COLO668 (cell line): Measurements from ENCODE around the gene APOBR.
"Not testable (repeated sequence)": the region's sequence is repeated elsewhere in the genome, so short reads cannot be mapped to it uniquely, and the experiment has no call there.

Source experiments
- DNase-seq: peaks from one replicate; lab custom pipeline; 2025; ENCODE audit not compliant: unreplicated experiment; lab: John Stamatoyannopoulos, UW

APOBR gene

DNA sequence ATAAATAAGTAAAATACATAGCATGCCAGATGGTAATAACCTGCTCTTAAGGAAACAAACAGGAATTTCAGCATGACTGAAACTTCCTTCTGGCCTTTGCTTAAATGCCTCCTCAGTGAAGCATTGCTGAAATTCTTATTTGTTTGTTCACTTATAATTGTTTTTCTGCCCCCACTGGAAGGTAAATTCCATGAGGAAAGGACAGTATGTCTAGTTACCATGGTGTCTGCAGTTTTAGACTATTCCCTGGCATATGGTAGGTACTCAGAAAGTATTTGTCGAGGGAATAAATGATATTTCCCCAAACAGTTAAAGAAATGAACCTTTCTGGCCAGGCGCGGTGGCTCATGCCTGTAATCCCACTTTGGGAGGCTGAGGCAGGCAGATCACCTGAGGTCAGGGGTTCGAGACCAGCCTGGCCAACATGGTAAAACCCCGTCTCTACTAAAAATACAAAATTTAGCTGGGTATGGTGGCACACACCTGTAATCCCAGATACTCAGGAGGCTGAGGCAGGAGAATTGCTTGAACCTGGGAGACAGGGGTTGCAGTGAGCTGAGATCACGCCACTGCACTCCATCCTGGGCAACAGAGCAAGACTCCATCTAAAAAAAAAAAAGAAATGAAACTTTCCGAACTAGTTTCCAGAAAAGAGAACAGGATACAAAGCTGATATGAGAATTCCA is 32.8 kb downstream of the APOBR start:
- DNase-seq = not testable (repeated sequence)

DNA sequence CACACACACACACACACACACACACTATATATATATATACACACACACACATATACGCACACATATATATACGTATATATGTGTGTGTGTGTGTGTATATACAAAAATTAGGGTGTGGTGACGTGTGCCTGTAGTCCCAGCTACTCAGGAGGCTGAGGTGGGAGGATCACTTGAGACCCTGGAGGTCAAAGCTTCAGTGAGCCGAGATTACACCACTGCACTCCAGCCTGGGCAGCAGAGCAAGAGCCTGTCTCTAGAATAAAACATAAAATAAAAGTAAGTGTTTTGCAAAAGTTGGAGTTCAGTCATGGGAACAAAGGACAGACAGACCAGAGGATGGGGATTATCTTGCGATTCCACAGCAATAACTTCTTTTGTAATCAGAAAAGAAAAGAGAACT is 33.5 kb downstream of the APOBR start:
- DNase-seq = no peak

DNA sequence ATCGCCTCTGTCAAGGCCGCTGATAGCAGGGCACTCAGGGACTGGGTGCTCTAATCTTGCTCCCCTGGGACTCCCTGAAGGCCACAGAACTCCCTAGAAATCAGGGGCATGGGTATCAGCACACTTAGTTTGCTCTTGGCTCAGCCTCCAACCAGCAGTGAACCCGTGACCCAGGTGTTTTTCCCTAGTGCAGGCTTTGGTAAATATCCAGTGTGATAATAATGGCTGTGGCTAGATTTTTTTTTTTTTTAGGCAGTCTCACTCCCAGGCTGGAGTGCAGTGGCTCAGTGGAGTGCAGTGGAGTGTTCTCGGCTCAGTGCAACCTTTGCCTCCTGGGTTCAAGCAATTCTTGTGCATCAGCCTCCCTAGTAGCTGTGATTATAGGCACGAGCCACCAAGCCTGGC is 34.0 kb downstream of the APOBR start:
- DNase-seq = no peak

DNA sequence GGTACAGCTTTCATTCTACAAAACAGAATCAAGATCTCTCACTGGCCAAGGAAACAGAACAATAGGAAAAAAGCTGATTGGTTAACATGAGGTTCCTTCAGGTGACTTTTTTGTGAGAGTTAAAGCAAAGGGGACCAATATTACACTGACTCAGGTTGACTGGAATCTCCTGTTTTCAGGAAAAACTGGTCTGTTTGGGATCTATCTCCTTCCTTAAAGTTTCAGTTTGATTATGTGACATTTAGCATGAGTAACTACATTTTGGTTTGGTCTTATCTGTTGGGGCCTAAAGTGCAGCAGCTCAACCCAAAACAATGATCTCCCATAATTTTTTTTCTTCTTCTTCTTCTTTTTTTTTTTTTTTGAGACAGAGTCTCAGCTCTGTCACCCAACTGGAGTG is 34.7 kb downstream of the APOBR start:
- no peak for DNase-seq

DNA sequence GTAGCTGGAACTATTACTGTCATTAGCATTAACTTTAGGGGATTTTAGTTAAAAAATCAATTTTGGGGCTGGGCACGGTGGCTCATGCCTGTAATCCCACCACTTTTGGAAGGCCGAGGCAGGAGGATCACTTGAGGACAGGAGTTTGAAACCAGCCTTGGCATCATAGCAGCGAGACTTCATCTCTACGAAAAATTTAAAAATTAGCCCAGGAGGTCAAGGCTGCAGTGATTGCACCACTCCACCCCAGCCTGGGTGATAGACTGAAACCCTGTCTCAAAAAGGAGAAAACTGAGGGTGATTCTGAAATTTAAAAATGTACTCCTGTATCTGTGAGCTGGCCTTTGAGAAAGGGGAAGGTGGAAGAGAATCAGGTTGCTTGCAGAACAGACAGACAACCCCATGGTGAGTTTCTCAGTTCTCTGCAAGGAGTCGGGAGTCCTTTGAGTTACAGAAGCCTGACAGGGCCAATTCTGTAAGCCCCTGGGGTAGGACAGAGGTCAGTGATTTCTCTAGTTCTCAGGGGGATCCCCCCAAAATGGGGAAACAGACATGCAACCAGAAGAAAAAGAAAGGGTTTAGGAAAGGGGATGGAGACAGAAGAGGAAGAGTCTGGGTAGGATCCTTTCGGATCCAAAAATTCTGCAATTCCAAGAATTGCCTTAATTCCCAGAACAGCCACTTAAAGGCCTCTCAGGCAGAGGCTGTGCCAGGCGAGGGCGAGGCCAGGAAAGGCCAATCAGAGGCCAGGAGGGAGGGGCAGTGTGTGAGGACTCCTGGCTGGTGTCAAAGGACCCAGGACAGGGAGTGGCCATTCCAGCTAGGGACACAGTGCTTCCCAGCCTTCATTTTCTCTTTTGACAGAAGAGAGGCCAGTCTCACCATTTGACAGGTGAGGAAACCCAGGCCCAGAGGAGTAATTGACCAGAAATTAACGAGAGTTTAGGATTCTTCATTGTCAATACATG is 37.6 kb downstream of the APOBR start:
- DNase-seq = no peak

DNA sequence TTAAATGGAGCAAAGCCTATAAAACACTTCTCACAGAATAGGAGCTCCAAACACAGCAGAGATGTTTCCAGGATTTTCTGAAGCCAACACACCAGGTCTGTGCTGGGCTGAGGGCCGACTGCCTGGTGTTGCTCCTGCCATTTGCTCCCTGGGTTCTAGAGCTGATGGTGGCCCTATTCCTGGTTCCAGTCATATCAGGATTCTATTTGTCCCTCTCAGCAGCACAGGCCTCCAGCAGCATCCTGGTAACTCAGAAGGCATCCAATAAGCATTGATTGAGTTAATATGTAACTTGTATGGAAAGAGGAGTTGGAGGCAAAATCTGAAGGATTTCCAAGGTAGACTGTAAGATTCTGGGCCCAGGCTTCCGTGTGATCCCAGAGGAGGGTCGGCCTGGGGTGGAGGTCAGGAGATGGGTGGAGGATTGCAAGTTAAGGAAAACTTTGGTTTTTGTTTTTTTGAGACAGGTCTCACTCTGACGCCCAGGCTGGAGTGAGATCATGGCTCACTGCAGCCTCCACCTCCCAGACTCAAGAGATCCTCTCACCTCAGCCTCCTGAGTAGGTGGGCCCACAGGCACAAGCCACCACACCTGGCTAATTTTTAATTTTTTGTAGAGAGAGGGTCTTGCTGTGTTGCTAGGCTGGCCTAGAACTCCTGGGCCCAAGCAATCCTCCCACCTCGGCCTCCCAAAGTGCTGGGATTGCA is 38.7 kb downstream of the APOBR start:
- DNase-seq = no peak

DNA sequence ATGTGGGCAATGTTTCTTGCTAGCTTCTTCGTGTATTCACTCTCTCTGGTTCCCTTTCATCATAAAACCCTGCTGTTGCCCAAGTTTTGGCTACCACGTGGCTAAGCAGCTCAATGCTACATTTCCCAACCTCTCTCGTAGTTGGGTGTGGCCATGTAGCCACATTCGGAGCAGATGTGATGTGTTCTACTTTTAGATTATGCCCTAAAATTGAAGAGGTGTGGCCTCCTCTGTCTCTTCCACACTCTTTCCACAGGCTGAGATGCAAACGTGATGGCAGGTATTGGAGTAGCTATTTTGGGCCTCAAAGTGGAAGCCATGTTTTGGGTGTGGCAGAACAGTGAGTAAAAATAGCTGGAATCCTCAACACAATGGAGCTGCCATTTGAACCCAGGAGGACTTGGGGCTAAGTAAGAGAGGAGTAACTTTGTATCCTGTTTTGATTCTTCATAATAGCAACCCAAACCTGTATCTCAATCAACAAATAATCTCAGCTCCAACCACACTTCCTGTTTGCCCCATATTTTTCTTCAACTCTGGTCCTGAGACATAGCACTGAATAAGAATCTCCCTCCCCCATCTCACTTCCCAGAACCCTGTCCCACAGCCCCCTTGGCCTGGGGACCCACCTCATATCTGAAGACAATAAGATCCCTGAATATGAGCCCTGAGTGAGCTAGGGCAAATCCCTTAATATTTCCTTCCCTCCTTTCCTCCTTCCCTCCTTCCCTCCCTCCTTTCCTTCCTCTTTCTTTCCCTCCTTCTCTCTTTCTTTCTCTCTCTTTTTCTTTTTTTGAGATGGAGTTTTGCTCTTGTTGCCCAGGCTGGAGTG is 40.3 kb downstream of the APOBR start:
- DNase-seq = no peak

DNA sequence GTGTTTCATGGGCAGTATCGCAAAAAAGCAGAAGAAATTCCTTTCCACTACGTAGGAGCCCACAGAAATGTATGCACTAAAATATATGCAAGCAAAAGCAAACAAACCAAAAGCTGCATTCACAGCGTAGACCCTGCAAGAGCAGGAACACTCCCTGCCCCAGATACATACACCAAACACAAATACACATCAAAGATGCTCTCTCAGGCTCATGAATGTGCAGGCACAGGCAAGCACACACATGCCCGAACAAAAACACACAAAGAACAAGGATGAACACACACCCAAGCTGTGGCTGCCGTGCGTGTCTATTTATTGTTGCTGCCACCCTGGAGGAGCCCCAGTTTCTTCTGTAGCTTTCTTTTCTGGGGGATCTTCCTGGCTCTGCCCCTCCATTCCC is 42.6 kb downstream of the APOBR start:
- DNase-seq = peak; percentile 6

DNA sequence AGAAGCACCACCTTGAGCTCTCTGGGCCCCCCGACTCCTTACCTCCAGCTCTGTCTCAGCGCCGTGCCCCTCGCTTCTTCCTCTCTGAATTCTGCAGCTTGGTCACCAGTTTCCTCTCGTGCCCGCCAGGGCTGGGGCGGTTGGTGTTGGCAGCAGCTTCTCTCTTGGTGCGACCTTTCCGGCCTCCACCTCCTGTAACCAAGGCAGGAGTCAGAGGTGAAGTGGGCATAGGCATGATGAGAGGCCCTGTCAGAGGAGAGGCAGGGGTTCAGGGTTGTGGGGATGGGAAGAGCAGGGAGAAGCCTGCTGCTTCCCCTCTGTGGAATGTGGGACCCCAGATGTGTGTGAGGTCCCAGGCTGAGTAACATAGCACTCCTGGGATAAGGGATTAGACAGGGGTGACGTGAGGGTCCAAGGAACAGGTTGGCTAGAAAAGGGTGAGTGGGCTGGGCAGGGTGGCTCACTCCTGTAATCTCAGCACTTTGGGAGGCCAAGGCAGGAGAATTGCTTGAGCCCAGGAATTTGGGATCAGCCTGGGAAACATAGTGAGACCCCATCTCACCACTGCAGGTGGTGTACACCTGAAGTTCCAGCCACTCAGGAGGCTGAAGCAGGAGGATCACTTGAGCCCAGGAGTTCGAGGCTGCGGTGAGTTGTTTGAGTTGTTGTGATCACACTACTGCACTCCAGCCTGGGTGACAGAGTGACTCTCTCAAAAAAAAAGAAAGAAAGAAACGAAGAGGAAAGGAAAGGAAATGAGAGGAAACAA is 43.7 kb downstream of the APOBR start:
- no peak for DNase-seq

DNA sequence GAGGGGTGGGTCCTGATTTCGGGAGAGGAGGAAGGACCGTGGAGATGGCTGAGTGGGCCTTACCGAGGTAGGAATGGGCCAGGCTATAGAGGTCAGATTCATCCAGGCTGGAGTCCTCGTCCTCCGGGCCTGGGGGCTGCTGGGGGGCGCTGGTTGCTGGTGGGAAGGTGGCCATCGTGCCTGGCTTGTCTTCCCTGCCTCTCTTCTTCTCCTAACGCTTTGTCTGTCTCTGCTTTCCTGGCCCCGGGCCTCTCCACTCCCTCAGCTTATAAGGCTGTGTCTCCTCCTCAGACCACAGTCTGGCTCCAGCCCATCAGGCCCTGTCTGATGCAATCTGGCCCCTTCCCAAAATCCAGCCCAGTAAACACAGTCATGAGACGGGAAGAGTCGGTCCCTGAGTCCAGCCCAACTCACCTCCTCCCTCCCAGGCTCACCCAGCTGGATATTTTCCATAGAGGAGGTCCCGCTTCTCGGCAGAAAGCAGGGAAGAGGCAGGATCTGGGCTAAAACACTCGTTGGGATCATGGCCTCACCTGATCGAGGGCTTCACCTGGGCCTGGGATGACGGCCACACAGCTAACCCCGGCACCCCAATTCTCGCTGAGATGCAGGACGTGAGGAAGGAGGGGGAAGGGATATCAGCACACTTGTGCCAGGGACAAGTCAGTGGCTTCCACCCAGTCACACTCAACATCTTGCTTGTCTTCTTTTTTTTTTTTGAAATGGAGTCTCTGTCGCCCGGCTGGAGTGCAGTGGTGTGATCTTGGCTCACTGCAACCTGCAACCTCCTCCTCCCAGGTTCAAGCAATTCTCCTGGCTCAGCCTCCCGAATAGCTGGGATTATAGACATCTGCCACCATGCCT is 44.5 kb downstream of the APOBR start, which contains the start of gene NUPR1:
Gene NUPR1, minus strand, starts transcription at position 242 of the 864 bp plus-strand sequence. Its CDS starts 67 bp downstream, at position 175.
- no peak for DNase-seq

DNA sequence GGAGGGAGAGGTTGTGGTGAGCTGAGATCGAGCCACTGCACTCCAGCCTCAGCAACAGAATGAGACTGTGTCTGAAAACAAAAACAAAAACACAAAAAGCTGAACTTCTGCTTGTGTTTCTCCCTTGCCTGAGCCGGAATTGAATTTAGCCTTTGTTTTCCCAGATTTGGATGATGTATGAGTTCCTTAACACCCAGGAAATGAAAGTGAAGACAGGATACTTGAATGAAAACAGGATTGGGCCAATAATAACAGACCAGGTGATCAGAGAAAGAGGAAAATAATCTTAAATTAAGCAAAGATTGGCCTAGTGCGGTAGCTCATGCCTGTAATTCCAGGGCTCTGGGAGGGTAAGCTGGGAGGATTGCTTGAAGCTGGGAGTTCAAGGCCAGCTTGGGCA is 45.9 kb downstream of the APOBR start:
- DNase-seq = no peak

DNA sequence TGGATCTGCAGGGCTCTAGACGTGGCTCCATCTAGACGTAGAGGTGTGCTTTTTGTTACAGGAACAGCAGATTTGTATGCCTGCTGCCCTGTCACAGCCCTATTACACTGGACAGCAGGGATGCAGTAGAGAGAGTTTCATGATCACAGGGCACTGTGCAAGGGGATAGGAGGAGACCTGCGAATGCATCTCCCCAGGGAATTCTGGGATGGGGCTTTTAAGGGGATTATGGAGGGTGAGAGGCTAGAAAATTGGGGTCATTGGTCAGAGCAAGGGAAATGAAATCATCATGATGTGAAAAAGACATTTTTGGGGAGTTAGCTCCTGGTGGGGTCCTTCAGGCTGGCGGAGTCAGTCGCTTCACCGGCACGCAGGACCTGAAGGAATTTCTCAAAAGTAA is 48.2 kb downstream of the APOBR start:
- no peak for DNase-seq

DNA sequence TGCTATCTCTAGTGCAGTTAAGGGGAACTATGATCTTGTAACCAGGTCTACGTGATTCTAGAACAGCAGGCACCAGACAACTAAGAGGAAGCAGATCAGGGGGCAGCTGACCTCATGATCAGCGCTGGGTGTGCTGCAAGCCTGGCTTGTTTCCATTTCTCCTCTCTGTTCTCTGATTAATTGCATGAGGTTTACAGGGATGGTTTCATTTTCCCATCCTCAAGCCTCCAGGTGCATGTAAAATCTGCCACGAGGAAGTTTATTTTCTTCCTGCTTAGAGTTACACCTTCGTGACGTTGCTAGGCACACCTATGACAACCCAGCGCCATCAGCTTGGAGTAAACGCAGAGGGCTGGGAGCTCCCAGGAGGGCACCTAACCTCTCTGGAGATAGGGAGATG is 48.6 kb downstream of the APOBR start:
- DNase-seq = peak; percentile 12

DNA sequence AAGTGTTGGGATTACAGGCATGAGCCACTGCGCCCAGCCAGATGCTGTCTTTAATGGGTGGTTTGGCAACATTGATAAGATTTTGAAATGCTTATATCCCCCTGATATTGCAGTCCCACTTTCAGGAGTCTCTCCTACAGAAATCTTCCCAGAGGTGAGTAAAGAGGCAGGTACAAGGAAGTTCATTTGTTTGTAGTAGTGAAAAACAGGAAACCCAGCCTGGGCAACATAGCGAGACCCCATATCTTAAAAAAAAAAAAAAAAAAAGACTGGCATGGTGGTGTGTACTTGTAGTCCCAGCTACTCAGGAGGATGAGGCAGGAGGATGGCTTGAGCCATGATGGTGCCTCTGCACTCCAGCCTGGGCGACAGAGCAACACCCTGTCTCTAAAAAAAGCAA is 50.6 kb downstream of the APOBR start:
- no peak for DNase-seq

DNA sequence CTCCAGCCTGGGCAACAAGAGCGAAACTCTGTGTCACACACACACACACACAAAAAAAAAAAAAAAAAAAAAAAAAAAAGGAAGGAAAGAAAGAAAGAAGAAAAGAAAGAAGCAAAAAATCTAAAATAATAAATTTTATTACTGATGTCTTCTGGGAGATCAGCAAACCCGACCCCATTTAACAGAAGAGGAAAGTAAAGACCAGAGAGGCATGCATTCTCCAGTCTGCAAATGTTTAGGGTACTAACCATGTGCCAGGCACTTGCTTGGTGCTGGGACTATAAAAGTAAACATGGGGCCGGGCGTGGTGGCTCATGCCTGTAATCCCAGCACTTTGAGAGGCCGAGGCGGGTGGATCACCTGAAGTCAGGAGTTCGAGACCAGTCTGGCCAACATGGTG is 51.5 kb downstream of the APOBR start:
- not testable (repeated sequence) for DNase-seq

DNA sequence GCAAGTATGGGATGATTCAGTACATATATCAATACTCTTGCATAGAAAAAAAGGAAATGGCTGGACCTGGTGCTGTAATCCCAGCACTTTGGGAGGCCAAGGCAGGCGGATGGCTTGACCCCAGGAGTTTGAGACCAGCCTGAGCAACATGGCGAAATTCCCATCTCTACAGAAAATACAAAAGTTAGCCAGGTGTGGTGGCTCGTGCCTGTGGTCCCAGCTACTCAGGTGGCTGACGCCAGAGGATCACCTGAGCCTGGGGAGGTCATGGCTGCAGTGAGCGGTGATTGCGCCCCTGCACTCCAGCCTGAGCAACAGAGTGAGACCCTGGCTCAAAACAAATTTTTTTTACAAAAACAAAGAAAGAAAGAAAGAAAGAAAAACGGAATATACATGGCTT is 52.2 kb downstream of the APOBR start:
- no peak for DNase-seq

DNA sequence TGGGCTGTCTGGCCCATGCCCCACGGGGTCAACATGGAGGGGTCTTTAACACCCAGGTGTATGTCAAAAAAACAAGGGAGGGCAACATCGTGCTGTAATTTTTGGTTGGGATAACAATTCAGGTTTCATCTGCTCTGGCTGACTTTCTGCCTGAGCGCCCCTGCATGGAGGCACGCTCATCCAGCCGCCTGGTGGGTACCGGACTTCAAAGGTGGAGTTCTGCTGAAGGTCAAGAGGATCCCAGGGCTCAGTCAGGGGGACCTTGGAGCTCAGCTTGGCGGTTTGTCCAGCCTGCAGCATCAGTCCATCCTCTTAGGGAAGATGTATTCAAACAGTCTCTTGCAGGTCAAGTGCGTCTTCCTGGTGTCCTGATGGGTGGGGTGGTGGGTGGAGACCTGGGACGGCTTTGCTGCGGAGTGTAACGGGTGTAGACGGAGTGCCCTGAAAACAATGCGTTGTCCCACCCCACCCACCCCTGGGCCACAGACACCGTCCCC is 53.9 kb downstream of the APOBR start:
- DNase-seq = no peak
